GM12878 (cell line): ENCODE data around the gene PNPLA5. TPM values are rescaled to one million over a fixed set of nuclear protein-coding genes. Genes with fewer than 3 reads are reported as not detected.

Experiments used
- ATAC-seq: fragments of 200-7000 bp; cut with Tn5 transposase; 3 replicates; pipeline ENCODE4 v1.9.1; 2020; ENCODE audit warnings: mild to moderate bottlenecking, moderate library complexity
- BruUV-seq: library from RNA; stranded (reverse); fragments of 400-500 nt; replicated peaks from 2 replicates; lab custom pipeline; 2021; lab: Mats Ljungman, UMichigan
- CTCF ChIA-PET: fragments of 300-600 bp; sonication (Branson Sonifier 250); formaldehyde crosslinking; extraction: SDS; loops from one replicate; lab custom pipeline; 2021; ENCODE audit warnings: inconsistent platforms; lab: Yijun Ruan, JAX
- POLR2A ChIA-PET: fragments of 350-600 bp; formaldehyde crosslinking; extraction: SDS; loops from one replicate; lab custom pipeline; 2021; ENCODE audit warnings: inconsistent platforms; lab: Charles Lee
- RAD21 ChIA-PET: fragments of 300-600 bp; sonication (Branson Sonifier 250); formaldehyde crosslinking; loops from one replicate; lab custom pipeline; 2023; ENCODE audit warnings: antibody characterized with exemption; ENCODE audit not compliant: unreplicated experiment; lab: Charles Lee
- SMC1A ChIA-PET: fragments of 300-600 bp; sonication (Branson Sonifier 250); formaldehyde crosslinking; loops from one replicate; lab custom pipeline; 2023; ENCODE audit not compliant: unreplicated experiment, uncharacterized antibody; lab: Charles Lee
- DNase-seq: peaks from one replicate; pipeline ENCODE4 v3.0.0-alpha.2; 2011; ENCODE audit warnings: low read depth, low spot score
- FAIRE-seq: peaks from 3 replicates; lab custom pipeline; 2011; peaks lifted over from hg19 to GRCh38; lab: Jason Lieb, UNC
- H2AFZ ChIP-seq: 2 replicates; pipeline ENCODE4 v1.6.0; 2011; ENCODE audit warnings: low read depth, low read length, control low read depth; ENCODE audit not compliant: control insufficient read depth
- H3K27ac ChIP-seq: 2 replicates; pipeline ENCODE4 v1.5.1; 2011; ENCODE audit warnings: control low read depth; ENCODE audit not compliant: control insufficient read depth, insufficient read depth
- H3K27me3 ChIP-seq, 2 experiments: replicated peaks in 1 of 2; 2 replicates each; pipeline versions ENCODE4 v1.6.0 to v1.6.1; 2011; ENCODE audit warnings: low read length in 1 of 2; ENCODE audit not compliant: control insufficient read depth in 2 of 2, insufficient read depth in 2 of 2
- H3K36me3 ChIP-seq, 2 experiments: 2 replicates each; pipeline ENCODE4 v1.5.1; 2011; ENCODE audit warnings: low read length in 1 of 2; ENCODE audit not compliant: control insufficient read depth in 2 of 2, insufficient read depth in 2 of 2
- H3K4me1 ChIP-seq: 2 replicates; pipeline ENCODE4 v1.6.1; 2011; ENCODE audit warnings: mild to moderate bottlenecking, low read length, moderate library complexity, mixed read lengths; ENCODE audit not compliant: control insufficient read depth, insufficient read depth
- H3K4me2 ChIP-seq: 2 replicates; pipeline ENCODE4 v1.6.0; 2011; ENCODE audit warnings: control low read depth; ENCODE audit not compliant: control insufficient read depth, insufficient read depth
- H3K4me3 ChIP-seq: fragments of 200-600 bp; sonication (generic); 2 replicates; pipeline ENCODE4 v1.5.1; 2016
- H3K79me2 ChIP-seq: 2 replicates; pipeline ENCODE4 v1.6.0; 2011; ENCODE audit warnings: low read length; ENCODE audit not compliant: control insufficient read depth, insufficient read depth
- H3K9ac ChIP-seq: 2 replicates; pipeline ENCODE4 v1.8.0; 2011; ENCODE audit warnings: low read length, control low read depth, mixed read lengths; ENCODE audit not compliant: control insufficient read depth, insufficient read depth
- H3K9me3 ChIP-seq: replicated peaks from 3 replicates; pipeline ENCODE4 v1.5.1; 2011; ENCODE audit warnings: mild to moderate bottlenecking, low read length; ENCODE audit not compliant: control insufficient read depth, insufficient read depth
- H4K20me1 ChIP-seq: 2 replicates; pipeline ENCODE4 v1.6.0; 2011; ENCODE audit not compliant: control insufficient read depth, insufficient read depth
- CHD2 ChIP-seq: IDR thresholded peaks from 2 replicates; pipeline ENCODE4 v1.6.1; 2011; ENCODE audit warnings: low read depth, low read length, improper control_type of control experiment, borderline replicate concordance
- CHD4 ChIP-seq: fragments of 200-600 bp; sonication (generic); IDR thresholded peaks from 2 replicates; pipeline ENCODE4 v1.6.1; 2016; ENCODE audit warnings: mild to moderate bottlenecking
- CREB1 ChIP-seq: IDR thresholded peaks from 2 replicates; pipeline ENCODE4 v1.6.1; 2012; ENCODE audit warnings: low read depth, mild to moderate bottlenecking, inconsistent platforms
- CREM ChIP-seq: IDR thresholded peaks from 2 replicates; pipeline ENCODE4 v1.6.1; 2014; ENCODE audit warnings: antibody characterized with exemption, low read depth
- FOXK2 ChIP-seq: fragments of 450-650 bp; IDR thresholded peaks from 2 replicates; pipeline ENCODE4 v1.6.1; 2017; ENCODE audit warnings: mild to moderate bottlenecking, moderate library complexity
- HDAC6 ChIP-seq: fragments of 200-600 bp; sonication (generic); IDR thresholded peaks from one replicate; pipeline ENCODE4 v1.8.0; 2017; ENCODE audit warnings: antibody characterized with exemption; ENCODE audit not compliant: unreplicated experiment
- KDM1A ChIP-seq: fragments of 200-600 bp; sonication (generic); IDR thresholded peaks from 2 replicates; pipeline ENCODE4 v1.6.1; 2016; ENCODE audit warnings: borderline replicate concordance
- SRF ChIP-seq, 2 experiments: IDR thresholded peaks; 2 replicates each; pipeline ENCODE4 v1.6.1; 2011; ENCODE audit warnings: low read depth in 2 of 2, low read length in 2 of 2, mild to moderate bottlenecking in 1 of 2, moderate library complexity in 1 of 2
- TCF7 ChIP-seq: IDR thresholded peaks from 2 replicates; pipeline ENCODE4 v1.6.1; 2014; ENCODE audit warnings: antibody characterized with exemption, borderline replicate concordance
- ZBED1 ChIP-seq: IDR thresholded peaks from 2 replicates; pipeline ENCODE4 v1.6.1; 2016; ENCODE audit warnings: borderline replicate concordance
- ZNF24 ChIP-seq: fragments of 450-650 bp; IDR thresholded peaks from 2 replicates; pipeline ENCODE4 v1.6.1; 2017; ENCODE audit warnings: antibody characterized with exemption, mild to moderate bottlenecking
- WGBS: methylation state at CpG from one replicate; pipeline ENCODE4 v1.1.6; 2016; ENCODE audit warnings: low lambda C conversion rate; ENCODE audit not compliant: insufficient replicate concordance, insufficient coverage; ENCODE audit errors: missing lambda C conversion rate; 5-methylcytosine and 5-hydroxymethylcytosine counted together
- in situ Hi-C: fragments of 300-500 bp; cut with MboI; formaldehyde crosslinking; loops from 9 replicates; pipeline ENCODE4 v1.14.3; 2018; ENCODE audit warnings: mixed read lengths
- intact Hi-C: fragments of 100-400 bp; cut with micrococcal nuclease; formaldehyde crosslinking; loops from one replicate; pipeline ENCODE4 v1.14.2; 2022; ENCODE audit not compliant: unreplicated experiment
- polyA plus RNA-seq, 11 experiments: library from polyadenylated mRNA; depleted of rRNA in 4 of 11; unstranded in 6 of 11; stranded (reverse) in 5 of 11; fragments of >200 nt; fragmentation: Nextera tagmentation in 4 of 11; fragmentation: Illumina TruSeq in 1 of 11; extraction: Ambion mirVana in 4 of 11; extraction: Trizol in 1 of 11; gene quantifications; 1 replicate in 1 of 11; 2 replicates in 10 of 11; pipeline versions ENCODE4 v1.2.1 to v1.2.3, GENCODE V29; 2011 to 2016; ENCODE audit warnings: inconsistent platforms in 2 of 11, missing spikeins in 2 of 11, low read depth in 1 of 11
- total RNA-seq, 4 experiments: library from RNA; depleted of rRNA in 3 of 4; stranded (reverse); fragments of >200 nt in 3 of 4; fragmentation: Illumina TruSeq in 1 of 4; extraction: Trizol in 1 of 4; gene quantifications; 2 replicates each; pipeline versions ENCODE4 v1.2.1 to v1.2.3, GENCODE V29; 2013 to 2021

The PNPLA5 gene
- total and polyA plus RNA-seq, 10 of the 15 experiments (the other 5 are each of a cell fraction or from before 2014, with no cell fraction given): not detected

DNA sequence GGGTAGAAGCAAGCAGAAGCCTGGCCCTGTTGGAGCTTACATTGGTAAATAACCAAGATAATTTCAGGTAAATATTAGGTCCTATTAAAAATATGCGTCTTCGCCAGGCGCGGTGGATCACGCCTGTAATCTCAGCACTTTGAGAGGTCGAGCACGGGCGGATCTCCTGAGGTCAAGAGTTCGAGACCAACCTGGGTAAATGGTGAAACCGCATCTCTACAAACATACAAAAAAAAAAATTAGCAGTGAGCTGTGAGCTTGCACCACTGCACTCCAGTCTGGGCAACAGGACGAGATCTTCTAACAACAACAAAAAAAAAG is 29.0 kb downstream of the PNPLA5 start (continued):
- no peak for TF ChIP-seq HDAC6
- no peak for TF ChIP-seq SRF (IDR thresholded peaks at IDR 0.05; ENCODE audit: low read depth in 2 of 2, low read length in 2 of 2)
- TF ChIP-seq FOXK2: no peak
- TF ChIP-seq CHD2: no peak
- no peak for TF ChIP-seq TCF7
- no peak for TF ChIP-seq ZNF24
- TF ChIP-seq KDM1A: no peak
- no peak for TF ChIP-seq CREM

DNA sequence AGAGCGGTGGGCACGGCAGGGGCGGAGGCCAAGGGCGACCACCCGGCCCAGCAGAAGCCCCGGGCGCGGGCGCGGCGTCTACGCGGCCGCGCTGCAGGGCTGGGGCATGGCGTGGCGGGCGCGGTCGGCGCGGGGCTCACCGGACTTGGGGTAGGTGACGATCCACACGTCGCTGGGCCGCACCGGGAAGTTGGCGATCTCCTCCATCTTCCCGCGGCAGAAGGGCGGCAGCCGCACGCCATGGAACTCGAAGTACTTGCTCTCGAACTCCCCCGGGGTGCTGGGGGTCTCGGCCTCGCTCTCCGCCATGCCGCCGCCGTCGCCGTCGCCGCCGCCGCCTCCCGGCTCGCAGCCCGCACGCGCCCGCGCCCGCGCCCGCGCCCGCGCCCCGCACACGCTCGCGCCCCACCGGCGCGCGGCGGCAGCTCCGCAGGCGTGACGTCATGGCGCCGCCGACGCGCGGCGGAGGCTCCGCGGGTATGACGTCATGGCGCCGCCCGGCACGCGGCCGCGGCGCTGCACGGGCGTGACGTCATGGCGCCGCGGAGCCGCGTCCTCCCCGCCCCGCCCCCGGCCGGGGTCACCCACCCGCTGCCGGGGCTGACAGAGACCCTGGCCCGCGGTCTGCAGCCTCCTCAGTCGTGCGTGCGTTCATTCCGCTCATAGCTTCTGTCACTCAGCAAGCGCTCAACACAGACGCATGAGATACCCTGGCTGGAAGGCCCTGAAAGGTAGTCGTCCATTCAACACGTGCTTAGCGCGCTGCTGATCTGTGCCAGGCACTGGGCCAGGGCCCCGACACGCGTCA is 29.5 kb downstream of the PNPLA5 start, which contains the start of gene SULT4A1:
Gene SULT4A1, minus strand, starts transcription at position 440 of the 808 bp plus-strand sequence. Its CDS starts 131 bp downstream, at position 309.
- Histone ChIP-seq H2AFZ (no peak within 1 kb of the TSS), H3K4me1 (no peaks in the 10 kb centered on the region), H3K79me2 (no peaks in the 10 kb centered on the region), H3K9me3 (no peaks in the 10 kb centered on the region), H3K27me3 (no peaks in the 10 kb centered on the region; a peak in 1 of 4 replicates), H3K9ac (no peak within 1 kb of the TSS), H3K4me3 (no peak within 1 kb of the TSS), H3K27ac (no peak within 1 kb of the TSS), H3K36me3 (no peaks in the 10 kb centered on the region), H4K20me1 (no peaks in the 10 kb centered on the region)
- ChIA-PET RAD21 (no interaction called here), SMC1A (no interaction called here), CTCF (no interaction called here)
- no TSS peak for BruUV-seq
- 46% methylated on average over 41 of the region's 121 CpGs for whole genome bisulfite sequencing
- intact Hi-C loops: no loop called here
- FAIRE-seq (no peak), ATAC-seq (no peak)
- TF ChIP-seq CREB1 (peak; percentile 21; the same call in 1 of the 2 replicates), ZBED1 (no peak), CHD4 (no peak)
- TF ChIP-seq, all 136 proteins: peak for 1
- H3K4me2 ChIP-seq: no peak within 1 kb of the TSS
- POLR2A ChIA-PET: no interaction called here
- in situ Hi-C loops: no loop called here
- DNase-seq: no peak
